H1 (cell line): ENCODE results near the gene MCM5.

Source experiments
- CREB1 ChIP-seq: IDR thresholded peaks from 2 replicates; pipeline ENCODE4 v1.6.1; 2012; ENCODE audit warnings: inconsistent platforms
- CTCF ChIP-seq, 3 experiments: IDR thresholded peaks; 1 replicate in 2 of 3; 2 replicates in 1 of 3; pipeline versions ENCODE4 v1.5.1 to v1.6.1; 2011; ENCODE audit warnings: low read length in 3 of 3, mild to moderate bottlenecking in 3 of 3, inconsistent platforms in 2 of 3, low read depth in 1 of 3, moderate library complexity in 1 of 3; ENCODE audit not compliant: insufficient read depth in 1 of 3; ENCODE audit errors: control extremely low read depth in 1 of 3
- EZH2 ChIP-seq: fragments of 200-600 bp; sonication (generic); IDR thresholded peaks from 2 replicates; pipeline ENCODE4 v1.7.1; 2012; ENCODE audit warnings: low read depth, mild to moderate bottlenecking, moderate library complexity, low read length, inconsistent platforms; ENCODE audit not compliant: severe bottlenecking
- JUN ChIP-seq: IDR thresholded peaks from 2 replicates; pipeline ENCODE4 v1.6.1; 2011; ENCODE audit warnings: low read depth, mild to moderate bottlenecking, improper control_type of control experiment, low read length
- RAD21 ChIP-seq, 2 experiments: IDR thresholded peaks in 1 of 2; conservative IDR thresholded peaks in 1 of 2; 2 replicates each; pipeline ENCODE4 v1.6.1; 2011; ENCODE audit warnings: low read depth in 2 of 2, low read length in 2 of 2, improper control_type of control experiment in 1 of 2, inconsistent platforms in 1 of 2, mild to moderate bottlenecking in 1 of 2, moderate library complexity in 1 of 2
- SAP30 ChIP-seq: fragments of 300-600 bp; sonication (generic); IDR thresholded peaks from 2 replicates; pipeline ENCODE4 v1.7.1; 2012; ENCODE audit warnings: low read length, moderate library complexity, mild to moderate bottlenecking, inconsistent platforms; ENCODE audit not compliant: insufficient read depth, insufficient replicate concordance
- USF2 ChIP-seq: IDR thresholded peaks from 2 replicates; pipeline ENCODE4 v1.6.1; 2011; ENCODE audit warnings: low read length, improper control_type of control experiment

GRCh38 chr22:35448523-35448922 is 48.6 kb downstream of the MCM5 start:
- no peak for TF ChIP-seq USF2
- TF ChIP-seq SAP30: no peak
- no peak for TF ChIP-seq CREB1
- TF ChIP-seq EZH2: no peak
- no peak for TF ChIP-seq RAD21 (IDR thresholded peaks at IDR 0.05 in 1 of 2, conservative IDR thresholded peaks at IDR 0.05 in 1 of 2; ENCODE audit: low read depth in 2 of 2, low read length in 2 of 2)
- TF ChIP-seq CTCF (IDR thresholded peaks at IDR 0.05; ENCODE audit: control extremely low read depth in 1 of 3, insufficient read depth in 1 of 3, low read depth in 1 of 3, low read length in 3 of 3): no peak
- TF ChIP-seq JUN: no peak
